IMR-90 (cell line): Measurements from ENCODE around the gene TMEM101. TPM values are rescaled to one million over a fixed set of nuclear protein-coding genes. Genes with fewer than 3 reads are reported as not detected.

Experiments used
- ATAC-seq: fragments of 200-7000 bp; cut with Tn5 transposase; 2 replicates; pipeline ENCODE4 v1.9.1; 2020; ENCODE audit warnings: low read depth, mild to moderate bottlenecking, moderate library complexity
- BruUV-seq: library from RNA; stranded (reverse); fragments of 400-500 nt; replicated peaks from 2 replicates; lab custom pipeline; 2021; lab: Mats Ljungman, UMichigan
- CTCF ChIA-PET: fragments of 300-600 bp; formaldehyde crosslinking; extraction: SDS; loops from one replicate; lab custom pipeline; 2021; ENCODE audit warnings: antibody characterized with exemption; lab: Yijun Ruan, JAX
- POLR2A ChIA-PET: fragments of 300-600 bp; sonication (Branson Sonifier 250); formaldehyde crosslinking; loops from one replicate; lab custom pipeline; 2022; ENCODE audit warnings: antibody characterized with exemption; ENCODE audit not compliant: unreplicated experiment; lab: Charles Lee
- DNase-seq: peaks from one replicate; pipeline ENCODE4 v3.0.0; 2013
- H2AFZ ChIP-seq: replicated peaks from 2 replicates; pipeline ENCODE3; 2013; ENCODE audit warnings: low read length, mild to moderate bottlenecking; ENCODE audit not compliant: poor library complexity
- H2AK5ac ChIP-seq: 2 replicates; pipeline ENCODE4 v1.6.1; 2013; ENCODE audit warnings: low read depth, low read length, inconsistent platforms
- H2AK9ac ChIP-seq: replicated peaks from 2 replicates; pipeline ENCODE3; 2013; ENCODE audit warnings: mild to moderate bottlenecking, low read depth, low read length, moderate library complexity; ENCODE audit not compliant: poor library complexity
- H2BK120ac ChIP-seq: 2 replicates; pipeline ENCODE4 v1.6.1; 2013; ENCODE audit warnings: low read depth, low read length, inconsistent platforms
- H2BK15ac ChIP-seq: 3 replicates; pipeline ENCODE4 v1.6.1; 2013; ENCODE audit warnings: low read depth, low read length, inconsistent platforms
- H2BK20ac ChIP-seq: 2 replicates; pipeline ENCODE4 v1.6.1; 2013; ENCODE audit warnings: low read depth, mild to moderate bottlenecking, inconsistent platforms, low read length, moderate library complexity
- H2BK5ac ChIP-seq: 2 replicates; pipeline ENCODE4 v1.6.1; 2013; ENCODE audit warnings: mild to moderate bottlenecking, low read depth, low read length, inconsistent platforms; ENCODE audit not compliant: poor library complexity, severe bottlenecking
- H3K14ac ChIP-seq: replicated peaks from 2 replicates; pipeline ENCODE4 v1.6.1; 2013; ENCODE audit warnings: low read depth, low read length, inconsistent platforms
- H3K18ac ChIP-seq: 2 replicates; pipeline ENCODE4 v1.6.1; 2013; ENCODE audit warnings: low read depth, low read length, control low read depth
- H3K23ac ChIP-seq: 2 replicates; pipeline ENCODE4 v1.6.1; 2013; ENCODE audit warnings: low read depth, low read length, inconsistent platforms
- H3K27ac ChIP-seq: 2 replicates; pipeline ENCODE4 v1.5.1; 2013; ENCODE audit warnings: mild to moderate bottlenecking, control low read depth, low read length; ENCODE audit not compliant: insufficient read depth
- H3K27me3 ChIP-seq: 2 replicates; pipeline ENCODE4 v1.6.1; 2013; ENCODE audit warnings: low read length; ENCODE audit not compliant: control insufficient read depth, insufficient read depth
- H3K36me3 ChIP-seq: 2 replicates; pipeline ENCODE4 v1.6.1; 2013; ENCODE audit warnings: low read length, mixed read lengths; ENCODE audit not compliant: control insufficient read depth, insufficient read depth
- H3K4ac ChIP-seq: 2 replicates; pipeline ENCODE4 v1.6.1; 2013; ENCODE audit warnings: low read depth, low read length, inconsistent platforms
- H3K4me1 ChIP-seq: 2 replicates; pipeline ENCODE4 v1.6.1; 2013; ENCODE audit warnings: low read length, mixed read lengths; ENCODE audit not compliant: control insufficient read depth, insufficient read depth
- H3K4me2 ChIP-seq: 2 replicates; pipeline ENCODE4 v1.6.1; 2013; ENCODE audit warnings: low read depth, mild to moderate bottlenecking, control low read depth, low read length, moderate library complexity
- H3K4me3 ChIP-seq: 2 replicates; pipeline ENCODE4 v1.5.1; 2013; ENCODE audit warnings: low read depth, mild to moderate bottlenecking, control low read depth, low read length, moderate library complexity; ENCODE audit not compliant: insufficient read depth
- H3K56ac ChIP-seq: 2 replicates; pipeline ENCODE4 v1.6.1; 2013; ENCODE audit warnings: low read length, inconsistent platforms; ENCODE audit not compliant: insufficient read depth; ENCODE audit errors: extremely low read depth
- H3K79me1 ChIP-seq, 2 experiments: 2 replicates each; pipeline ENCODE4 v1.6.1; 2013; ENCODE audit warnings: low read length in 2 of 2, inconsistent platforms in 1 of 2, low read depth in 1 of 2
- H3K9ac ChIP-seq: 2 replicates; pipeline ENCODE4 v1.6.1; 2013; ENCODE audit warnings: low read depth, low read length, control low read depth
- H3K9me1 ChIP-seq: 2 replicates; pipeline ENCODE4 v1.6.1; 2013; ENCODE audit warnings: low read length, inconsistent platforms; ENCODE audit not compliant: insufficient read depth
- H3K9me3 ChIP-seq: 2 replicates; pipeline ENCODE4 v1.6.1; 2013; ENCODE audit warnings: low read length; ENCODE audit not compliant: control insufficient read depth, insufficient read depth
- H4K20me1 ChIP-seq: 2 replicates; pipeline ENCODE4 v1.6.1; 2013; ENCODE audit warnings: low read length, inconsistent platforms; ENCODE audit not compliant: insufficient read depth
- H4K5ac ChIP-seq: 2 replicates; pipeline ENCODE4 v1.6.1; 2013; ENCODE audit warnings: mild to moderate bottlenecking, low read depth, low read length, control low read depth
- H4K8ac ChIP-seq, 2 experiments: 2 replicates each; pipeline ENCODE4 v1.6.1; 2013; ENCODE audit warnings: low read depth in 2 of 2, low read length in 2 of 2, control low read depth in 1 of 2, inconsistent platforms in 1 of 2
- H4K91ac ChIP-seq: 2 replicates; pipeline ENCODE4 v1.6.1; 2013; ENCODE audit warnings: low read depth, low read length, inconsistent platforms; ENCODE audit not compliant: insufficient read depth
- CHD1 ChIP-seq: IDR thresholded peaks from 2 replicates; pipeline ENCODE4 v1.6.1; 2012; ENCODE audit warnings: low read depth, low read length, improper control_type of control experiment
- CTCF ChIP-seq: conservative IDR thresholded peaks from 2 replicates; pipeline ENCODE4 v1.5.1; 2012; ENCODE audit warnings: mild to moderate bottlenecking, low read depth, low read length, improper control_type of control experiment
- ELK1 ChIP-seq: fragments of 150-350 bp; IDR thresholded peaks from 2 replicates; pipeline ENCODE4 v1.6.1; 2016; ENCODE audit warnings: low read depth, mild to moderate bottlenecking, low read length, moderate library complexity, borderline replicate concordance
- FOS ChIP-seq: fragments of 150-350 bp; IDR thresholded peaks from 2 replicates; pipeline ENCODE4 v1.6.1; 2016; ENCODE audit warnings: low read depth, low read length
- MAFK ChIP-seq: IDR thresholded peaks from 2 replicates; pipeline ENCODE4 v1.6.1; 2012; ENCODE audit warnings: low read depth, low read length, improper control_type of control experiment
- MXI1 ChIP-seq: IDR thresholded peaks from 2 replicates; pipeline ENCODE4 v1.6.1; 2012; ENCODE audit warnings: low read depth, mild to moderate bottlenecking, low read length, moderate library complexity, borderline replicate concordance
- NFE2L2 ChIP-seq: fragments of 150-350 bp; IDR thresholded peaks from 2 replicates; pipeline ENCODE4 v1.6.1; 2016; ENCODE audit warnings: low read depth, mild to moderate bottlenecking, low read length
- POLR2A ChIP-seq: IDR thresholded peaks from 2 replicates; pipeline ENCODE4 v1.6.1; 2012; ENCODE audit warnings: mild to moderate bottlenecking, low read depth, low read length
- RAD21 ChIP-seq: IDR thresholded peaks from 2 replicates; pipeline ENCODE4 v1.6.1; 2012; ENCODE audit warnings: low read length, improper control_type of control experiment
- RCOR1 ChIP-seq: IDR thresholded peaks from 2 replicates; pipeline ENCODE4 v1.6.1; 2012; ENCODE audit warnings: mild to moderate bottlenecking, low read length, improper control_type of control experiment; ENCODE audit not compliant: insufficient replicate concordance
- RFX5 ChIP-seq: IDR thresholded peaks from 2 replicates; pipeline ENCODE4 v1.8.0; 2012; ENCODE audit warnings: low read depth, mild to moderate bottlenecking, low read length, moderate library complexity
- SMC3 ChIP-seq: fragments of 150-350 bp; IDR thresholded peaks from 2 replicates; pipeline ENCODE4 v1.6.1; 2016; ENCODE audit warnings: low read depth, mild to moderate bottlenecking, antibody characterized with exemption, low read length, moderate library complexity
- USF2 ChIP-seq: fragments of 150-350 bp; IDR thresholded peaks from 2 replicates; pipeline ENCODE4 v1.6.1; 2017; ENCODE audit warnings: mild to moderate bottlenecking, antibody characterized with exemption, low read length, low read depth
- WGBS, 2 experiments: methylation state at CpG; one replicate each; pipeline versions ENCODE4 v1.1.5 to v1.1.7; 2013; ENCODE audit warnings: missing lambda C conversion rate in 2 of 2; ENCODE audit not compliant: insufficient read length in 1 of 2; ENCODE audit errors: extremely low coverage in 2 of 2; 5-methylcytosine and 5-hydroxymethylcytosine counted together
- dilution Hi-C: fragments of 300-500 bp; cut with HindIII; formaldehyde crosslinking; loops from one replicate; pipeline ENCODE4 v1.14.3; 2018; ENCODE audit warnings: low sequenced_read_pairs; ENCODE audit not compliant: unreplicated experiment
- in situ Hi-C: fragments of 300-500 bp; cut with MboI; formaldehyde crosslinking; loops from 3 replicates; pipeline ENCODE4 v1.14.3; 2019; ENCODE audit warnings: low sequenced_read_pairs, inconsistent platforms, mixed read lengths
- intact Hi-C: fragments of 100-400 bp; cut with micrococcal nuclease; formaldehyde crosslinking; loops from 2 replicates; pipeline ENCODE4 v1.10.0; 2022
- polyA plus RNA-seq, 3 experiments: library from polyadenylated mRNA; depleted of rRNA; stranded (reverse); fragments of >200 nt; gene quantifications; 2 replicates each; pipeline ENCODE4 v1.2.3, GENCODE V29; 2012; ENCODE audit warnings: low replicate concordance in 1 of 3
- total RNA-seq: library from RNA; depleted of rRNA; stranded (reverse); fragments of >200 nt; gene quantifications from 2 replicates; pipeline ENCODE4 v1.2.3, GENCODE V29; 2012

Gene TMEM101
- total and polyA plus RNA-seq, 2 of the 4 experiments (the other 2 are of a cell fraction), result 30.7 to 36.6 TPM

GRCh38 chr17:43976963-43977837 is 37.6 kb downstream of the TMEM101 start:
- CTCF ChIA-PET, result no interaction called here

More at GRCh38 chr17:43976963-43977837, 37.6 kb downstream of the TMEM101 start:
- no peak overlapping the region for H2AK5ac ChIP-seq
- no peaks in the 10 kb centered on the region for H4K20me1 ChIP-seq
- DNase-seq (no peak), ATAC-seq (no peak)
- no peaks in the 10 kb centered on the region for H3K9me3 ChIP-seq
- no peaks in the 10 kb centered on the region for H3K79me1 ChIP-seq
- no peak overlapping the region for H3K4me2 ChIP-seq
- no peak overlapping the region for H3K14ac ChIP-seq
- no peaks in the 10 kb centered on the region for H3K36me3 ChIP-seq
- in situ Hi-C loops, result no loop called here
- dilution Hi-C loops, result no loop called here
- no peaks in the 10 kb centered on the region for H3K4me1 ChIP-seq
- H4K8ac ChIP-seq, result no peak overlapping the region
- H2AFZ ChIP-seq, result no peak overlapping the region
- H3K4ac ChIP-seq, result no peak overlapping the region
- POLR2A ChIA-PET, result no interaction called here
- no peak overlapping the region for H2BK15ac ChIP-seq
- intact Hi-C loops, result no loop called here
- H2BK20ac ChIP-seq, result no peak overlapping the region
- 67 to 100% methylated on average over 1 to 3 of the region's 9 CpGs for WGBS, 2 experiments
- no peak overlapping the region for H4K5ac ChIP-seq
- BruUV-seq, result no TSS peak
- H3K27me3 ChIP-seq, result peaks cover 54% of the 10 kb centered on the region
- H2BK120ac ChIP-seq, result no peak overlapping the region
- no peak overlapping the region for H3K9ac ChIP-seq
- TF ChIP-seq MXI1 (no peak), RCOR1 (no peak), CTCF (no peak), ELK1 (no peak), RAD21 (no peak), RFX5 (no peak), NFE2L2 (no peak), FOS (no peak), POLR2A (no peak), SMC3 (no peak), CHD1 (no peak), MAFK (no peak), USF2 (no peak)
- H3K56ac ChIP-seq, result no peak overlapping the region
- H3K9me1 ChIP-seq, result no peaks in the 10 kb centered on the region
- H3K4me3 ChIP-seq, result no peak overlapping the region
- H3K27ac ChIP-seq, result no peak overlapping the region
- no peak overlapping the region for H4K91ac ChIP-seq
- H3K18ac ChIP-seq, result no peak overlapping the region
- H3K23ac ChIP-seq, result no peak overlapping the region
- no peak overlapping the region for H2BK5ac ChIP-seq
- no peak overlapping the region for H2AK9ac ChIP-seq
